ENCODE measurements around the gene ICAM4.

Gene ICAM4

GRCh38 chr19:10285393-10285792, 1.4 kb upstream of the ICAM4 start:
- TF ChIP-seq TCF4 (CRISPR knock-in tag; IDR thresholded peaks at IDR 0.05; ENCODE audit: borderline replicate concordance) (no peak), ESRRG (CRISPR knock-in tag; IDR thresholded peaks at IDR 0.05) (no peak), ARNTL (CRISPR knock-in tag; IDR thresholded peaks at IDR 0.05; ENCODE audit: borderline replicate concordance, low read depth) (no peak), ZFP30 (CRISPR knock-in tag; IDR thresholded peaks at IDR 0.05) (no peak), ZFP3 (CRISPR knock-in tag; IDR thresholded peaks at IDR 0.05) (no peak), ISL1 (CRISPR knock-in tag; IDR thresholded peaks at IDR 0.05) (no peak), PATZ1 (CRISPR knock-in tag; IDR thresholded peaks at IDR 0.05; ENCODE audit: borderline replicate concordance) (no peak), ZNF70 (CRISPR knock-in tag; IDR thresholded peaks at IDR 0.05) (no peak), POU6F1 (CRISPR knock-in tag; IDR thresholded peaks at IDR 0.05; ENCODE audit: borderline replicate concordance, low read depth) (no peak), CSDC2 (CRISPR knock-in tag; IDR thresholded peaks at IDR 0.05) (no peak)
- no peak for ATAC-seq

- TF ChIP-seq GLIS3 (CRISPR knock-in tag; IDR thresholded peaks at IDR 0.05) (no peak), ZNF70 (CRISPR knock-in tag; IDR thresholded peaks at IDR 0.05) (no peak)
- peak; percentile 68 for ATAC-seq
Observed at GRCh38 chr19:10288662-10289166, 2.0 kb downstream of the ICAM4 start.

DNA sequence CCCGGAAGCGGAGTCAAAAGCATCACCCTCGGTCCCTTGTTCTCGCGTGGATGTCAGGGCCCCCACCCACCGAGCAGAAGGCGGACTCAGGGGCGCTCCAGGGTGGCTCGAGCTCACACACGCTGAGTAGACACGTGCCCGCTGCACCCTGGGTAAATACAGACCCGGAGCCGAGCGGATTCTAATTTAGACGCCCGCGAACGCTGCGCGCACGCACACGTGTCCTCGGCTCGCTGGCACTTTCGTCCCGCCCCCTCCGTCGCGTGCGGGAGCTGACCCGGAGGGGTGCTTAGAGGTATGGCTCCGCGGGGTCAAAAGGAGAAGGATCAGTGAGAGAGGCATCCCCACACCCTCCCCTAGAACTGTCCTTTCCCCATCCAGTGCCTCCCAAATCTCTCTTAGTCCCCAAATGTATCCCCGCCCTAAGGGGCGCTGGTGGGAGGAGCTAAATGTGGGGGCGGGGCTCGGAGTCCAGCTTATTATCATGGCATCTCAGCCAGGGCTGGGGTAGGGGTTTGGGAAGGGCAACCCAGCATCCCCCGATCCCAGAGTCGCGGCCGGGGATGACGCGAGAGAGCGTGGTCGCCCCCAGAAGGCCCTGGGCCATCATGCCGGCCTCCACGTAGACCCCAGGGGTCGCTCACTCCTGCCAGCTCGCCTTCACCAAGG, 2.5 kb downstream of the ICAM4 start:
- TF ChIP-seq ESRRG (CRISPR knock-in tag; IDR thresholded peaks at IDR 0.05): no peak
- no peak for TF ChIP-seq BACH2 (CRISPR knock-in tag; IDR thresholded peaks at IDR 0.05; ENCODE audit: borderline replicate concordance)
- TF ChIP-seq ZNF8 (CRISPR knock-in tag; IDR thresholded peaks at IDR 0.05): no peak
- TF ChIP-seq CSRNP3 (CRISPR knock-in tag; IDR thresholded peaks at IDR 0.05): no peak
- no peak for TF ChIP-seq POU6F1 (CRISPR knock-in tag; IDR thresholded peaks at IDR 0.05; ENCODE audit: borderline replicate concordance, low read depth)
- TF ChIP-seq TOX (CRISPR knock-in tag; IDR thresholded peaks at IDR 0.05; ENCODE audit: borderline replicate concordance): no peak
- no peak for TF ChIP-seq SNAI2 (CRISPR knock-in tag; IDR thresholded peaks at IDR 0.05)
- no peak for TF ChIP-seq PATZ1 (CRISPR knock-in tag; IDR thresholded peaks at IDR 0.05; ENCODE audit: borderline replicate concordance)
- no peak for TF ChIP-seq ISL1 (CRISPR knock-in tag; IDR thresholded peaks at IDR 0.05)
- no peak for TF ChIP-seq ZNF565 (CRISPR knock-in tag; conservative IDR thresholded peaks at IDR 0.05; ENCODE audit: low read depth)
- TF ChIP-seq ZFP30 (CRISPR knock-in tag; IDR thresholded peaks at IDR 0.05): no peak
- no peak for TF ChIP-seq CSDC2 (CRISPR knock-in tag; IDR thresholded peaks at IDR 0.05)
- TF ChIP-seq ZNF70 (CRISPR knock-in tag; IDR thresholded peaks at IDR 0.05): no peak
- no peak for TF ChIP-seq ZFP3 (CRISPR knock-in tag; IDR thresholded peaks at IDR 0.05)
- TF ChIP-seq ZC3H10 (CRISPR knock-in tag; IDR thresholded peaks at IDR 0.05): no peak
- no peak for TF ChIP-seq PPARA (CRISPR knock-in tag; IDR thresholded peaks at IDR 0.05; ENCODE audit: borderline replicate concordance)
- peak; percentile 13 for ATAC-seq
